ENCODE measurements around the gene LAMP5.

LAMP5 gene

GRCh38 chr20:9501473-9501872, 12.9 kb upstream of the LAMP5 start:
- no peak for DNase-seq

DNA sequence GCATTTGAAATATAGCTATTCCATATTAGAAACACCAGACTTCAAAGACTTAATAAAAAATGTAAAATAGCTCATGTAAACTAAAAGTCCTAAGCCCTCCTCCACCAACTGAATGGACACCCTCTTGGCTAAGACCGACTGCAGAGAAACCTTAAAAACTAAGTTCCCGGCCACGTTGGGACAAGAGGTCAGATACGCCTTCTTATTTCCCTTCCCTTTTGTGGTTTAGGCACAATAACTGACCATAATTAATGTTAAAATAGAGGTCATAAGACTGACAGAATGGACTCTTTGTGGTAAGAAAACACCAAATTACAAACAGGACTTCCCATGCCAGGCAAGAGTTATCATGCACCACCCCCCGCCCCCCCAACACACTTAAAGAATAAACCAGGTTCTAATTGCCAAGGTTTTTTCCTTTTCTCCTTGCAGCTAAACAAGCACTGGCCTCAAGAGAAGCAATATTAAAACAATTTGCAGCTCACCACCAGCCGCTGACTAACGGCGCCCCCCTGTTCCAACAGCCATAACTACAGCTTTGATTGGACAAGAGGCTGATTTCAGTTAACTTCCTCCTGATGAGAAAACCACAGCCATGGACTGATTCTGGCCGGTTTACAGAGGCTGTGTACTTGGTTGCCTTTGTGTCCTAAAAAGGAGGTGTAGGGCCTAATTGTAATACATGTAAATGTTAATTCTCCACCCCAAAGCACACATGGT, 10.7 kb upstream of the LAMP5 start:
- no peak for DNase-seq

DNA sequence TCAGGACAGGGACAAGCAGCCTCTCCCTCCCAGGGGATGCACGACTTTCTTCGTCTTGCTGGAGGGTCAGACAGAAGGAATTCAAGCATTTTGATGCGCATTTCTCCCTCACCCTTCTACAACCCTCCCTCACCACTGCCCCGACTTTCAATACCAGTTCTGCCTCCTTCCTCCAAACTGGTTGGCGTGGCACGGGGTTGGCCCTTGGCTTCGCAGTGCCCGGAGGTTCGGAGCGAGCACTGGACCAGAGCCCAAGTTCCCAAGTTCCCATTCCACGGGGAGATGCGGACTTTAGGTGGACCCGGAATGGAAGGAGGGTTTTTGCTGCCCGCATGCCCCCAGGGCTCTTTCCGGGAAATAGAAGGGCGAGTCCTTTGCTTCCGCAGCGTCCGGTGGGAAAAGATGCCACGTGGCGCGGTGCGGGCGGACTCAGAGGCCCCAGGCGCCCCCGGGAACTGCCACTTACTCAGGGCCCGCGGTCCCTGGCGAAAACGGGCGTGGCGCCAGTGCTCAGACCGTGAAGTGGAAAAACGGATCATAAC, 8.0 kb upstream of the LAMP5 start:
- DNase-seq, result no peak

- DNase-seq, result no peak
These were observed 7.4 kb upstream of the LAMP5 start for GRCh38 chr20:9506964-9507369.

DNA sequence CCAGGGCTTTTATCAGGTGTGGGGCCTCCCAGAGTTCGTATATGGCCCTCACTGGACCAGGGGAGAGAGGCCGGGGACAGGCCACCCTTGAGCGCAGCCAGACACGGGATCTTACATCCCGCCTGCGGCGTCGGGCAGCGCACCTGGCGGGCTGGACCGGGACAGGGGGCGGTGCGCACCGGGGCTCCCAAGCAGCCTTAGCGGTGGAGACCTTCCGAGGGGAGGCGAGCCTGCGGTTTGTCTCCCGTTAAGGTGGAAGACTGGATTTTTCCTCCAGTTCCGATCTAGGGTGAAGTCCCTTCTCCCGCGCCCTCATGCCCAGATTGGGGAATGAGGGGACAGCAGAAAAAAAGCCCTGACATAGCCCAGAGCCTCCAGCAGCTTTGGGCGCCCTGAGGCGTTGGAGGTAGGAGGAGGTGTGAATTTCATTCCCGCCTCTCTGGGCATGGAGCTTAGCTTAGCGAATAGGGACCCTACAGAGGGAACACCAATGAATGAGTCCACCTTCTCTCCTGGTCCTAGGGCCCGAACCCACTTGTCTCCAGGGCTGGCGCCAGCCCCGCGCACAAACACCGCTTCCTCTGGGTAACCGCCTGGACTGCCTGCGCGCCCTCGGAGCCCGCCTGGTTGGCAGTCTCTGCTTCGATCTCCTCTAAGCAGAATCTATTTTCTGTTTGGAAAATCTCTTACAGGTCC, 6.7 kb upstream of the LAMP5 start:
- DNase-seq, result no peak

GRCh38 chr20:9508240-9508661, 6.1 kb upstream of the LAMP5 start:
- no peak for DNase-seq

- DNase-seq, result no peak
These were observed 5.7 kb upstream of the LAMP5 start for GRCh38 chr20:9508696-9509178.

DNA sequence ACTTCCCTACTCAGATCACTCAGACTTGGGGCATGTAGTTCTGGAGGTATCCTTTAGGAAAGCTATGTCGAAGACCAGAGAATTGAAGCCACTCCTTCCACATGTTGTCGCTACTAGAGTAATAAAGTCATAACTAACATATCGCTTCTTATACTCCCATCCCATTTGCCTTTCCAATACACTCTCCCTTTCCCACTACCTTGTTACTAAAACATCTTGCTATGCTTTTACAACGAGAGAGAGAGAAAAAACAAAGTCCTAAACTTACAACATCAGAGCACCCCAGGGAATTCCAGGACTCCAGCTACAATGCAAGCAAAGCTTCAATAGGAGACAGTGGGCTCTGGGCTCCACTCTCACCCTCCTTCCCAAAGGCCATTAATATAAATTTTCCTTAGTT, 5.1 kb upstream of the LAMP5 start:
- DNase-seq, result no peak

GRCh38 chr20:9510911-9511310, 3.5 kb upstream of the LAMP5 start:
- DNase-seq, result no peak

- no peak for DNase-seq
These were observed 324 bp upstream of the LAMP5 start for GRCh38 chr20:9514072-9514460.

DNA sequence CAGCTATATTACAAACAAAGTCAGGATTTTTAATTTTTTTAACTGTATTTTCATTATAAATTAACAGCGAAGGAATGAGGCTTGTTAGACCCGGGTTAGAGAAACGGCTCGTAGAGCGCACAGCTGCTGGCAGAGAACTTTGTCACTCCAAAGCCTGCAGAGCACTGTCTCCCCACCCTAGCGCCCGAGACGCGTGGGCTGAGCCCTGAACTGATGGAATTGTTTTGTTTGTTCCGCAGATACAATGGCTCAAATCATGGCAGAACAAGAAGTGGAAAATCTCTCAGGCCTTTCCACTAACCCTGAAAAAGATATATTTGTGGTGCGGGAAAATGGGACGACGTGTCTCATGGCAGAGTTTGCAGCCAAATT, 810 bp downstream of the LAMP5 start:
- no peak for DNase-seq

GRCh38 chr20:9515741-9516233, 1.4 kb downstream of the LAMP5 start:
- DNase-seq, result no peak

DNA sequence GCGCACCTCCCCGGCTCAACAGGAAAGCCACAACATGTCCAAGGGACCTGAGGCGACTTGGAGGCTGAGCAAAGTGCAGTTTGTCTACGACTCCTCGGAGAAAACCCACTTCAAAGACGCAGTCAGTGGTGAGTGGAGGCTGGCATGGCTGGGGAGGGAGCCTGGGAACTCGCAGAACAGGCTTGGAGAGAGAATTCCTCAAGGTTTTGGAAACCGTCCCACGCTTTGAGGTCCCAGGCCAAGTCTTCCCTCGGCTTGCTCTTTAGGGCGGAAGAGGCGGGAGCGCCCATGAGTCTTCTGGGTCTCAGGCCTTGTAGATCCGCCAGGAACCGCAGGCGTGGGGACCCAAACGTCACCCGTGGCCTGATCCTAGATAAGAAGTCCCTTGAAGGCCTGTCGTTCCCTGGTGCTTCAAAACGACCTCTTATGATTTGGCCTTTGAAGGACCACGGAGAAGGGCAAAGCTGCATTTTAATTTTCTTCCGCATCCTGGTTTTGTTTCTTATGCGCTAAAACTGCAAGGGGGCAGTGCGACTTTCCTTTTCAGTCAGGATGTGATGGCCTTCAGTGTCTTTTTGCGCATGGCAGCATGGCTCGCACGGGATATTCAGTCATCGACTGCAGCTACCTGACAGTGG, 2.0 kb downstream of the LAMP5 start:
- no peak for DNase-seq

- DNase-seq, result no peak
These were observed 3.1 kb downstream of the LAMP5 start for GRCh38 chr20:9517297-9518162.

DNA sequence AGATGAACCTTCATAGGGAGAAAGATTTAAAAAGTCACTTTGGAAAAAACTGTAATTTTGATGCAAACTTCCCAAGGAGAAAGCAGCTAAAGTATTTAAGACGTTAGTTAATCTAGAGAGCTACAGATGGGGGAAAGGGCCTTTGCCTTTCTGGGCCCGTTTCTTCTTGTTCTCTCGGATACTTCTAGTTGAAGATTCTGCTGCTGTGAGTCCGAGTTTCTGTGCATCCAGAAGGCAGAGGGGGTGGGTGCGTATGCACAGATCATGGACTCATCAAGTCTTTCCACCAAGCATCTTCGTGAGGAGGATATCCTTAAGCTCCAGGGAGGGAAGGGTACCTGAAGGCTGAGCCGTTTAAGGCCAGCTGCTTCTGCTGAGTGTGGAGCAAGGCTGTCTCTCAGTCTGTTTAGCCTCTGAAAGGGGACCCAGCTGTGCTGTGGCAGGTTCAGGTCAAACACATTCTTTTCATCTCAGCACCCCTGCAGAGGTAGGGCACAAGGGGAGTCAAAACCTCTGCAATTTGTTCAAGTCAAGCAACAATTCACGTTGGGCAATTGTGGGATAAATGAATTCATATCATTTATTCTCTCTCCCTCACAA, 4.3 kb downstream of the LAMP5 start:
- DNase-seq, result no peak

DNA sequence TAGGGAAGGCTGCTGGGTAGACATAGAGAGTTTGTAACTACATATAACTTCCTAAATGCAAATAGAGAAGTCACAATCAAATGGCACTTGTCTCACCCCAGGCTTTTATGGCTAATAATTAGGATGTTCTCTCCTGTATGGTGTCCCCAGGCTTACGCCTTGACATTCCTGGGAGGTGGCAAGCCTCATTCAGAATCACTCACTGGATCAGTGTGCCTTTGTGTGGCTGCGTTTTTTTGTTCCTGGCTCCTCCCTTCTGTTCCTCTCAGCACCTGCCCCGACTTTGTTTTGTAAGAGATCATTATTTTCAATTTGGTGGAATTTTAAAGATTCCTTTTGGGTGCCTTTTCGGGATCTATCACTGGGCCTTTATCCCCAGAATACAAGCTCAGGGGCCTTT, 5.7 kb downstream of the LAMP5 start:
- DNase-seq, result no peak

DNA sequence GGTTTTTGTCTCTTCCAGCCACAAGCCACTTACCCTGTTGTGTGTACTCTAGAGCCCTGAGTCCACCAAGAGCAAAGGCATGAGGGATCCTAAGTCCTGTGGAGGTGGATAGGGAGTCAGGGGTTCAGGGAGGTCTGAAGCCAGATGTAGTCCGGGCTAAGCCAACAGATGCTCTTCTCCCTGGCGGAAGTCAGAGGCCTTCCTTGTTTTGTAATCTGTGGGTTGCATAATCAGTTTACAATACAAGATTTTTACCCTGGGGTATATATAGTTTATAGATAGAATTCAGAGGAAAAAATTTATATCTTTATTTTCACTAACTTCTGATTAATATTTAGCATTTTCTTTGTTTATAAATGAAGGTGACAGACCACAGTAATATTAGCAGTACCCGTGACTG, 9.2 kb downstream of the LAMP5 start:
- DNase-seq, result no peak

- no peak for DNase-seq
These were observed 17.2 kb downstream of the LAMP5 start for GRCh38 chr20:9531581-9531980.

- DNase-seq, result no peak
These were observed 17.9 kb downstream of the LAMP5 start for GRCh38 chr20:9532069-9532838.

- DNase-seq, result no peak
These were observed 19.6 kb downstream of the LAMP5 start for GRCh38 chr20:9534025-9534424.

GRCh38 chr20:9535449-9535848, 21.1 kb downstream of the LAMP5 start:
- no peak for DNase-seq
